GM19025 (cell line): Measurements from ENCODE around the gene SCUBE1.

Experiments
- ATAC-seq: cut with Tn5 transposase; IDR thresholded peaks from one replicate; pipeline ENCODE4 v1.9.1; 2021; ENCODE audit warnings: mild to moderate bottlenecking, low read depth, moderate library complexity; ENCODE audit not compliant: unreplicated experiment

Gene SCUBE1

DNA sequence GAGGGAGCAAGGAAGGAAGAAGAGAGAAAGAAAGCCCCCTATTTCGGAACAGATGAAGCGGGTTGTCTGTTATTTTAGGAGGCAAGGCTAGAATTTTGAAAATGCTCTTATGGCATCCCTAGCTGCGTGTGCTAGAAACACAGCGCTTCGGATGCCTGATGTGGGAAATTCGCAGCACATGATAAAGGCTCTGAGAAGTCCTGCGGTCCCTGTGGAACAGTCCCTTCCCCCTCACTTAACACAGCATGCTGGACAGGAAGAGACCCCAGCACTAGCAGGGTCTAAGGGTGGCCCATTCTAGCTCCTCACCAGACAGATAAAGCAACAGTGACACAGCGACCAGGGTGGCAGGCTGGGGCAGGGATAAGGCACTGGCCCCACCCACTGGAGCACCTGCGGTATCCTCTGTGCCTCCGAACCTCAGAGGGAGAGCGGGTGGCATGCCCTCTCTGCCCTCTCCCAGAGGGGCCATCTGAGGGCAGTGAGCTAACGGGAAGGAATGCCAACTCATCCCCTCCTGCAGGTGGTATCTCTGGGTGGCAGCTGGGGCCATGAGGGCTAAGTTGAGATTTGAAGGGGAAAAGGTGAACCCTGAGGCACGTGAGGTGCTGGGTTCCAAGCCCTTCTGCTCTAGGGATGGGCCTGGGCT, 75.7 kb downstream of the SCUBE1 start:
- ATAC-seq, result no peak

DNA sequence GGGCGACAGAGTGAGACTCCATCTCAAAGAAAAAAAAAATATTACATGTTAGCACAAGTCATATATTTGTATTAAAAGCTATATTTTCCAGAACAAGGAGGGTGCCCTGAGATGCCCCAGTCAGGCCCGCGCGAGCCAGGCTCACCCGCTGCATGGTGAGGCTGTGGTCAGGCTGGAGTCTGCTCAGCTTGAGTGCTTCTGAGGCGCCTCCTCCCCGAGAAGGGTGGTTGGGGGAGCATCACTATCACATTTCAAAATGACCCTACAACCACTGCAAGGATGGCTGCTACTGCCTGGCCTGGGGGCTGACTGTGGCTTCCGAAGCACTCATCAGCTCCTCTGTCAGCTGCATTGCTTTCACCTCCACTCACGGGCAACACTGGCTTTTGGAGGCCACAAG, 77.1 kb downstream of the SCUBE1 start:
- ATAC-seq, result no peak

DNA sequence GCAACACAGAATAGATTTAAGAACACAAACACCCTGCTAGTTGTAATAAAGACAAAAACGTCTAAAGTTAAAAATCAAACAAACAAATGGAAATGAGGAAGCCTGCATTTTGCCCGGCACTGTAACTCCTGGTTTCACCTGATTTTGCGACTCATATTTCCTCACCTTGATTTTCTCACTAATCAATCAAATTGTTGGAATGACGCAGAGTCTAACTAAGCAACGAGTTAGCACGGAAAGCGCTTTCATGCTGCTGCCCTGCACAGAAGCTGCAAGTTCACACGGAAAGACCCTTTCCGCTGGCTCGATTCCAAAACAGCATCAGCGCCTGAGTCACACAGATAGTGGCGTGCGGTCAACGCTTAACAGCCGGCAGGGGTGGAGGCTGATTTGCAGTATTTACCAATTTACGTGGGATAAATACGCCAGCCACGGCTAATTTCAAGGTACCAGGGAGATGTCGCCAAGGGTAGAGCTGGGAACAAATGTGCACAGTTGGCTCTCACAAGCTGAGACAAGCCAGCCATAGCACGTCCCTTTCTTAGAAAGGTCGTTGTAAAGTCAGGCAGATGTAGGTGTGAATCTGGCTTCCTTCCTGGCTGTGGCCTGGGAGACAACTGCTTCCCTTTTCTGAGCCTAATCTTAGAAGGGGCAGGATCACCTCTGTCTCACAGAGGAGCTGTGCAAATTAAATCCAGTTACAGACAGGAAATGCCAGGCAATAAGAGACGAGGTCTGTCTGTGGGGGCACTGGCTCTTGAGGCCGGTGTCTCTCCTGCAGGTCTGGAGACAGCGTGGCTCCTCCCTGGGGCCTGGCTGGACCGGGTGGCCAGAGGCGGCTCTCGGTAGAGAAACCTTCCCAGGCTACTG, 79.3 kb downstream of the SCUBE1 start:
- ATAC-seq, result no peak

DNA sequence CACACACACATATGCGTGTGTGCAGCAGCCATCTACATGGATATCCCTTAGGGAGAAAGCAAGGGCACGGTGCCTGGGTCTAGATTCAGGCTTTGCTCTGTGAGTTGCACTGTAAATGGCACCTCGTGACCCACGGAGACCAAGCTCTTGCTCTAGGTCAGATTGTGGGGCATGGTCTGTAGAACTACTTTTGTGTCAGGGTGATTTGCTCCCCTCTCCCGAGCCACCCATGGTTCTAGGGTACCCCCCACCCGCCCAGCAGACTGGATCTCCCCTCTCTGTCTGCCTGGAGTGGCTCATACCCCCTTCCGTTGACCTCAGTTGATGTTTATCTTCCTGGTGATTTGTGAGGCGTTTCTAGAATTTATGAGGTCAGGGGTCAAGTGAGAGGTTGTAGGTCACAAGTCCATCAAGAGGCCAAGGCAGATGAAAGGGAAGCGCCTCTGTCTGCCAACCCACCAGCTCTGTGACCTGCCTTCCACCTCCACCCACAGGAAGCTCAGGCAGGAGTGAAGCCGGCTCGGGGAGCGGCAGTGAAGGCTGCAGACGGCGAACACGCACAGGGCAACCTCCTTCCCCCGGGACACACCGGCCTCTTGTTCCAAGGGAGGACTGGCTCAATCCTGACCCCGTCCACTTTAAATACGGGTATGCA, 80.1 kb downstream of the SCUBE1 start:
- ATAC-seq, result no peak

DNA sequence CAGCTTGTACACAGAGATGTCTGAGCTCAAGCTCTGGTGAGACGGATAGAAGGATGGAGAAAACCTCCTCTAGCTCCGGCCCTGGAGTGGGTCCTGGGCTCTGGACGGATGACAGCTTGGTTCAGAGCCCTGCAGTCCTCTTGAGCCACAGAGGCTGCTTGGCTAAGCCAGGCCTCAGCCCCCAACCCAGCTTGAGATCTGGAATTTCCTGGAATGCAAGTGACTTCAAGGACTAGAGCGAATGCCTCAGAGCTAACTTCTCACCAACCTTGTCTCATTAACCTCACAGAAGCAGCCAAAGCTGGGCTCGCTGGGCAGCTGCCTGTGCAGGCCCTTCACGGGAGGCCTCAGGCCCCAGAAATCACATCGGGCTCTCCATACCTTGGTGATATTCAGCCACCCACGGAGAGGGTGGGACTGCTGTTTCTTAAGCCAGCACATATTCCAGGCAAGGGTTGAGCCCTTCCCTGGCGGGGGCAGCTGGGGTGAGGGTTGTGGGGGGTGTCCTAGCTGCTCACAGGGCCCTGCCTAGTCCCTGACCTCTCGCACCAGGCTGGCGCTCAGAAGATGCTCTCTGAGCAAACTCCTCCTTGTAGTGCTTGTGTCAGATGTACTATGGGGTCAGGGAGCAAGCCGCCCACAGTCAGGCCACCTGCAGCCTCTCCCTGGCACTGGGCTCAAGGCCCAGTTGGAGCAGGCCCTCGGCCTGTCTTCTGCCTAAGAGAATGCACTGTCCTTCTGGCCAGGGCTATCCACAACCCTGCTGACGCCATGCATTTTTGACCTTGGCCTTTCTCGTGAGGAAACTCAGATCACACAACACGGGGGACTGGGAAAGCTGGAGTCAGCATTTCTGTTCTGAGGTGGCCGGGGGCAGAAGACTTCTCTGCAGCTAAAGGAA, 82.6 kb downstream of the SCUBE1 start:
- ATAC-seq, result no peak

DNA sequence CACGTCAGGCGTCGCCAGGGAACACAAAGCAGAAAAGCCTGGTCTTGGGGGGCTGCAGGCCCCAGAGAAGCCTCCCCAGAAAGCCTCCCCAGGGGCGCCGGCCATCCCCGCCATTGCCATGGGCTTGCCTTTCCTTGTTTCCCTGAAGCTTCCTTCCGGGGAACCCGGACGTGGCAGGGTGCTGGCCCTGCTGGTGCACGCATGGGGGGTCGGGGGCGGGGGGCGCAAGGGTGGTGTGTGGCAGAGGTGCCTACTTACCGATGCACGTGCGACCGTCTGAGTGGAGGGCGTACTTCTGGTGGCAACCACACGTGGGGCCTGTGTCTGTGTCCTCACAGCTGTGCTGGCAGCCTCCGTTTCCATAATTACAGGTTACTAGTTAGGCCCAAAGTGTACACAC, 85.2 kb downstream of the SCUBE1 start:
- ATAC-seq, result no peak

DNA sequence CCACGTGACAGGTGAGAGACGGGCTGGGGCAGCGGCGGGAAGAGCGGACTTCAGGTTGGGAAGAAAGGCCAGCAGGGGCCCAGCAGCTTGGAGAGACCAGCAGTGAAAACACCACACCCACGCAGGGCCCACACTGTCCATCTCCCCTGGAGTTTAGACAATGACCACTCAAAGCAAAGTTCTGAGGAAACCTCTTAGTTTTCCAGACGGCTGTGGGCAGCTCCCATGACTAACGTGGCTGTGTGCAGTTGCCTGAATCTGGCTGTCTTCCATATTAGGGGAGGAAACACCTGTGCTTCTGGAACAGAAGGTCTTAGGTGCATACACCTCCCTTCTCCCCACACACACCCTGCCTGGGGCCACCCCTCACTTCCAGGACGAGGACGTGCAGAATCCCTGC, 85.6 kb downstream of the SCUBE1 start:
- no peak for ATAC-seq

DNA sequence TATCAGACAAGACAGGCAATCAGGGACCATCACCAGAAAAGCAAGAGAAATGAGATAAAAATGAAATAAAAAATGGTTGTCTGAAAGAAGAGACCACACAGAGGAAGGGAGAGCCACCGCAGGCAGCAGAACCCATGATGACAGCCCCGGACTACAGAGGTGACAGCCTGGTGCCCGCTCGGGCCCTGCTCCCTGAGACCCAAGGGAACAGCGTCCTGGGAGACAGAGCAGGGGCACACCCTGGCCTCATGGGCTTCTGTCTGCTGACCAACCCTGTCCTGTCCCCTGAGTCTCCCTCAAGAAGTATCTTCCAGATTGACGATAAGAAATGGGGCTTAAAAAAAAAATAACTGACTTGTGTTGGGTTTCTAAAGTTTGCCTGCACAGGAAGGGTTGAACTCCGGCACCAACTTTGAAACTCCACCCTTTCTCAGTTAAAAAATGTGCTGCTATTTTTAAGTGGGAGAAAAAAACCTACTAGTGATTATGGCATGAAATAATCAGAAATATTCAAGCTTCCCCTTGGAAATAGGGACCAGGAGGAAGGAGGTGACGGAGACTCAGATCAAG, 86.1 kb downstream of the SCUBE1 start:
- ATAC-seq, result no peak

DNA sequence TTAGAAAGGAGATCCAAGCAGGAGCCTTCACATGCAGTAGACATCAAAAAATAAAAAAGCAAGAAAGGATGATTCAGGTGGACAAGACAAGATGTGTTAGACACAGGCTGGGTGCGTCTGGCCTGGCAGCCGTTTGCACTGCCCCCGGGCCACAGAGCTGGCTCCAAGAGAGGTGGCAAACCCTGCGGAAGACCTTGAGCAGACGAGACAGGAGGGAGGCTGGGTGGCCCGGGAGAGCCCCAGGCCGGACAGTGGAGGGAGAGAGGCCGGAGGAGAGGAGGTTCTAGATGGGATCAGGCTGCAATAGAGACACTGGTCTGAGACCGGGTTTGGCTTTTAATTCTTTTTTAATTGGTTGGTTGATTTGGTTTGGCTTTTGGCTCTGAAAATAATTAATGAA, 86.6 kb downstream of the SCUBE1 start:
- ATAC-seq, result no peak

DNA sequence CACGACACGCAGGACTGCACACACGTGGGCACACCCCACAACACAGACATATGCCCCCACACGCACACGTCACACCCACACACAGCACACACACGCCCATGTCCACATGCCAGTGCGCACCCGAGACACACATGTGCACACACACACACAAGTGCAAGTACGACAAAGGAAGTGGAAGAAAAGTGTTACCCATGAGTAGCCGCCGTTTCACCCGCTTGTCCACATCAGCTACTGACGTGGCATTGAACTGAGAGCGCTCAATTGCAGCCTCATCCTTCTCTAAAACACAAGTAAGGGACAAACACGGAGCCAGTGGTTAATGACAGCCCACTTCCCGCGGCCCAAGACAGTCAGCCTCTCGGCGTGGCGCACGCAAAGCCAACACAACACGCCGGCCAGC, 87.9 kb downstream of the SCUBE1 start:
- no peak for ATAC-seq

DNA sequence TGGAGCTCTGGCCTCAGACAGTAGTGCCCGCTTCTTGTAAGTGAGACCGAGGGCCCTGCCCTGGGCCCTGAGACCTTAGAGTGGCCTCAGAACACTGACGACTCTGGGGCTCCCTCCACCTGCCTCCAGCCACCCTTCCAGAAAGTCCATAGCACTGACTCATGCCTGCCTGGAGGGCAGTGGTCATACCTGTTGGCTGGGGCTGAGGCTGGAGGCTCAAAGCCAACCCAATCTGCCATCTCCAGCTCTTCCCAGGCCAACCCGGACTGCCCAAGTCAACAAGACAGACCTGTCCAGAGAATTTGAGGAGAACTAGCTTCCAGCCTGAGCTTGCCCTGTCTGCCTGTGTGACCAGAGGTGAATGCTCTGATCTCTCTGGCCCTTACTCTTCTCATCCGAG, 89.3 kb downstream of the SCUBE1 start:
- no peak for ATAC-seq

DNA sequence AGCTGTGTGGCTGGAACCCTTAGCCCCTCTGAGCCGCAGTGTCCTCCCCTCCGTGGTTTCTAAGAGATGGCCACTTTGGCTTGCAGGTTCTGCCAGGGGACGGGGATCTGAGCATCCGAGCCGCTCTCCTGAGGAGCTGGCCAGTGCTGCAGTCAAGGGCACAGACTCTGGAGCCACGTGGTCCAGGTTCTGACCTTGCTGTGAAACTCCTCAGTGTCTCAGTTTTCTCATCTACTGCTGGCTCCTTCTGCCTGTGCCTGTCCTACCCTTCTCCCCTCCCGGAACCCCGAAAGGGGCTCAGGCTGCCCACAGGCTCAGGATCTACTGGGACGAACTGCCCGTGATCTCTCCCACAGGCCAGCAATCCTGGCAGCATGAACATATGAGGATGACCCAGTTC, 90.9 kb downstream of the SCUBE1 start:
- ATAC-seq, result no peak

DNA sequence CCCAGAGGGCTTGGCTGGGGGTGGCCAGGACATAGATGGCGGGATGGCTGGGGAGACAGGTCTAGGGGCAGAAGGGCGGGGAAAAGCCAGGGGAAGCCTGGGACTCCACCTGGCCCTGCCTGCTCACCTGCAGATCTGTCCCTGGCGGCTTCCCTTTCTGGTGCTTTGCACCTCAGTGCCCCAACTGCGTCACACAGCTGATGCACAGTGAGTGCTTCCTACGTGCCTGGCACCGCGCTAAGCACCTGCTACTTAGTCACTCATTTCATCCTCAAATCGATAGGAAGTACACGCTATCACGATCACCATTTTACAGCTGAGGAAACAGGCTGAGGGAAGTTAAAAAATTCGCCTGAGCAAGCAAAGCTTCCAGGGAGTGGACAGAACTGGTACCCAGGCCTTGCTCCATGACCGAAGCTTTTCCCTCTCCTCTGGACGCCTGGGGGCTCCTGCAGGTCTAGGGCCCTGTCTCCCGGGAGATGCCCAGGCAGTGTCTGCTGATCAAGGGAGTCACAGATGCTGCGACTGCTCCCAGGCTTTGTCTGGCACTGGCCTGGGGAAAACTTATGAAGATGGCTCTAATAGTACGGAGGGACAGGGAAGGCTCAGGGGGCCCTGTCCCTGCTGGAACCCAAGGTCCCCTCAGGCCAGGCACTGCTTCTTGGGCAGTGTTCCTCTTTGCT, 93.2 kb downstream of the SCUBE1 start:
- ATAC-seq, result no peak

DNA sequence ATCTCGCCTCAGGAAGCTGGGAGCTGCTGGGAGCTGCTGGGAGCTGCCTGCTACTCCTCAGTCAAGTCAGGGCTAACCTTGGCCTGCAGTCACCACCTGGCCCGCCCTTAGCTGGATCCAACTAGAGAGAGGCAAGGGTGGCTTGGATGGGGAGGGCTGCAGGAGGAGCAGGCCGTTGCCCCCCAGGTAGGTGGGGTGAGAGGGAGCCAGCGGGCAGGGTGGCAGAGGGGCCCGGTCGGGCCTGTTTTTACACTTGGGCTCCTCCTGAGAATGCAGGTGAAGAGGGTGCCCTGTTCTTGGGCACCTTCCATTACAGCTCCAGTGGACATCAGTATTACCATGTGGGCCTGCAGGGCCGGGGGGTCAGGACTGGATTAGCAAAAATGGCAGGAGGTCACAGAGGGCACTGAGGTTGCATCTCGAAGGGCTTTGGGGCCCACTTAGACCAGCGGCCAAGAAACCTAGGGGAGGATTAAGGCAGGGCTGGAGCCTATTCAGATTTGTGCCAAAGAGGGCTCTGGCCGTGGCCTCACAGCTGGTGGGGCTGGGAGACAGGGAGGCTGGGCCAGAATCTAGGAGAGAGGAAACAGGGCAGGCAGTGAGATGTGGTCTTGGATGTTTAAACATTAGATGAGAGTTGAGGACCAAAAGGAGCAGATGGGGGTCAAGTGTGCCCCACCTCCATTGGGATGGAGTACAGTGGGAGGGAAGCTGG, 95.5 kb downstream of the SCUBE1 start:
- ATAC-seq, result no peak

DNA sequence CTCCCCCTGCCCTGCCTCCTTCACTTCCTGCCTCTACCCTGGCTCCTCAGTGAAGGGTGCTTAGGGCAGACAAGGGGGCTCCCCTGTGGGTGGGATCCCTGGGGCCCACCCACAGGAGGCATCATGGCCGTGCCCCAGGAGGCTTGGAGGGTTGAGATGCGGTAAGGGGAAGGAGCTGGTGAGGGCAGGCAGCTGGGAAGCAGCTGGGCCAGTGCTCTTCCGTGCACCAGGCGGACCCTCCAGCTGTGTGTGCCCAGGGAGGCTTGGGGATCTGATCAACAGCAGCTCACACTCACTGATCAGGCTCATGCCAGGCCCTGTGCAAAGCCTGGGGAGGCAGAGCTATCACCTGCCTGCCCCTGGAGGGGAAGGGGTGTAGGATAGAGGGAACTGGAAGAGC, 97.0 kb downstream of the SCUBE1 start:
- no peak for ATAC-seq

DNA sequence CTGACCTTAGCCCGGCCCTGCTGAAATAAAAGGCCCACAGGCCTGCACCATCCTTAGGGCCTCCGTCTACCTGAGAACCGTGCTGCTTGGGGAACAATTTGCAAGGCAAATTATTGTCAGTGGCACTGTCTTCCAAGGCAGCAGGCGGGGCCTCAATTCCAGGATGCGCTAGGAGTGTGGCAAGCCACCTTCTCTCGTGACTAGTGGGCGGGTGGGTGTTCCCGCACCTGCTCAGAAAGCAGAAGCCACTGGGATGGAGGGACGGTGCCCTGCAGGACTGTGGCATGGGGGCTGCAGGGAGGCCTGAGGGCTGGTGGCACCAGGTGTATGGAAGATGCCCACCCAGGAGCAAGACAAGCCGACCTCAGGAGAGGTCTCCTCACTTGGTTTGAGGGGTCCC, 97.5 kb downstream of the SCUBE1 start:
- no peak for ATAC-seq

DNA sequence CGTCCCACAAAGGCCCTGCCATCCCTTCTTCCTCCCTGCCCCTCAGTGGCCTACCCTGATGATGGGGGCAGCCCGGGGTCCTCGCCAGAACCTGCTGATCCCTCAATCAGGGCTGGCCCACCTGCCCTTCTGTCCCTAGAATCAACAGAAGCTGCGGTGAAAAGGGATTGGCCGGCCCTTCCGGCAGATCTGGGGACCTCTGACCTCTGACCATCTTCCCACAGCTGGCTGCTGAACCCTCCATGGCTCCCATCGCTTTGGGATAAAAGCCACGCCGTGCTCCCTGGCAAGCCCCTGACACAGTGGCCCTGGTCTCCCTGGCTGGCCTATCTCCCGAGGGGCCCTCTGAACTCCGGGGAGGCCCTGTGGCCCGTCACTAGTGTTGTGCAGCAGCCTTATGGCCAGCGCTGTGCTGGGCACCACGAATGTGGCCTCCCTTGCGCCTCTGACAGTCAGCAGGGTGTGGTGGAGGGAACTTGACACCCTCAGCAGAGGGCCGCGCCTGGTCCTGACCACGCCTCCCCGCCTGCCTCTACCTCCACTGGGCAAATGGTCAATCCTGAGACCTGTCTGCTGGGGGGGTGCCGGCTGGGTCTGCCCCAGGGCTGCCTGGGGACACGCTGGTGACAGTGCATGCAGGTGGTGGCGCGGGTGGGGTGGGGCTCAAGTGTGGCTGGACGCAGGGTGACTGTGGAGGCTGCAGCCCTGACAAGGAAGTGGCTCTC, 98.2 kb downstream of the SCUBE1 start:
- ATAC-seq, result no peak

DNA sequence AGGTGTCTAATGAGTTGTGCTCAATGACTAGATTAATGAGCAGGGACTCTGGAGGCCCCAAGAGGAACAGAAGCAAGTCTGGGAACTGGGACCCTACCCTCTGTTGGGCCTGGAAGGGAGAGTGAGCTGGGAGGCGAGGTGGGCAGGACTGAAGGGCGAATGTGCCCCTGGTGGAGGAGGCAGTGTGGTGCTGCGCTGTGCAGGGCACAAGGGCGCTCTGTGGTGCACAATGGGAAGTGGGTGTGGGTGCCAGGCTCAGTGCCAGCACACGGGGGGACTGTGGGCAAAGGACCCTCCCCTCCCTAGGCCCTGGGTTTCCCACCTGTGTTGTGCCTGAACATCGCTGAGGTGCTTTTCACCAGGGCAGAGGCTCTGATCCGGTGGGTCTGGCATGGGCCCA, 98.8 kb downstream of the SCUBE1 start:
- no peak for ATAC-seq

DNA sequence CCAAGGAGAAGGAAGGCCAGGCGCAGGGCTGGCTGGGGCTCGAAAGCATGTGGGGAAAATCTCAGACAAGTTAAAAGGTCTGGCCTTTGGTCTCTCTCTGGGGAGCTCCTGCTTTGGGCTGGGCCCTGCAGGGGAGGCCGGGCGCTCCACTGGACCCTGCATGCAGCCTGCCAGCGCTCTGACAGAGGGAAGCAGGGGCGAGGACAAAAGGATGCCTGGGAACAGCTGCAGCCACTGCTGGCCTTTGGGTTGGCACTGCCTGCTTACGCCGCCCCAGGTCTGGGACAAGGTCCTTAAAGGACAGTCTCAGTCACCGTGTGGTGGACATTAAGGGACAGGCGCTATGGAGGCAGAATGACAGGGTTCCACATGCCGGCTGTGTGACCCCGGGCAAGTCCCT, 99.8 kb downstream of the SCUBE1 start:
- no peak for ATAC-seq
